ENCODE results near the gene IL36G.

- TF ChIP-seq CTCF (IDR thresholded peaks at IDR 0.05) (no peak), POLR2AphosphoS5 (IDR thresholded peaks at IDR 0.05) (no peak)
Observed at GRCh38 chr2:113032737-113033136, 54.9 kb downstream of the IL36G start.
